Nucleus accumbens (tissue), 56 donors: ENCODE measurements around the gene SNX17.
A peak's percentile ranks its signal among the peaks of the same experiment; 100 is the strongest.

Experiments used
- DNase-seq, 56 donors: peaks; one replicate each; lab custom pipeline; 2025; lab: John Stamatoyannopoulos, UW

The SNX17 gene

GRCh38 chr2:27363933-27364332, 6.5 kb upstream of the SNX17 start:
- DNase-seq, result no peak

GRCh38 chr2:27369471-27370025, 868 bp upstream of the SNX17 start:
- DNase-seq, result peak in 23 of 56 donors; percentile 36 to 79 (median 59)

- peak in 7 of 56 donors; percentile 34 to 67 (median 59) for DNase-seq
Measured at GRCh38 chr2:27370816-27371620, 602 bp downstream of the SNX17 start.

GRCh38 chr2:27372937-27373336, 2.5 kb downstream of the SNX17 start:
- no peak for DNase-seq

GRCh38 chr2:27373567-27373966, 3.2 kb downstream of the SNX17 start:
- DNase-seq, result no peak

GRCh38 chr2:27375513-27376099, 5.2 kb downstream of the SNX17 start:
- no peak for DNase-seq

GRCh38 chr2:27376151-27376865, 5.9 kb downstream of the SNX17 start:
- no peak for DNase-seq

GRCh38 chr2:27376866-27377617, 6.6 kb downstream of the SNX17 start:
- DNase-seq, result no peak

GRCh38 chr2:27377618-27378095, 7.2 kb downstream of the SNX17 start:
- peak in 1 of 56 donors; percentile 5 for DNase-seq

- peak in 6 of 56 donors; percentile 3 to 46 (median 21) for DNase-seq
Measured at GRCh38 chr2:27378096-27378808, 7.8 kb downstream of the SNX17 start.

- DNase-seq, result no peak
Measured at GRCh38 chr2:27378809-27379290, 8.4 kb downstream of the SNX17 start.

GRCh38 chr2:27379383-27379835, 9.0 kb downstream of the SNX17 start:
- DNase-seq, result no peak

GRCh38 chr2:27379836-27380625, 9.6 kb downstream of the SNX17 start:
- DNase-seq, result peak in 31 of 56 donors; percentile 53 to 89 (median 76)

GRCh38 chr2:27380626-27381545, 10.5 kb downstream of the SNX17 start, which contains the start of gene ZNF513:
Gene ZNF513 (minus strand): TSS chr2:27380734. CDS start chr2:27380526, 208 bp downstream.
- DNase-seq, result peak; percentile 81 to 98 (median 96)

- no peak for DNase-seq
Measured at GRCh38 chr2:27381577-27382181, 11.3 kb downstream of the SNX17 start.

GRCh38 chr2:27390822-27391679, 20.6 kb downstream of the SNX17 start:
- DNase-seq, result no peak
